H4 (cell line): ENCODE data around the gene LCK. TPM values are rescaled to one million over a fixed set of nuclear protein-coding genes. Genes with fewer than 3 reads are reported as not detected.

Experiments used
- DNase-seq: peaks from one replicate; pipeline ENCODE4 v3.0.0-alpha.2; 2015; ENCODE audit warnings: low spot score
- total RNA-seq: library from RNA; depleted of rRNA; stranded (reverse); fragments of >200 nt; shearing (Covaris generic); gene quantifications from 2 replicates; pipeline ENCODE4 v1.2.3, GENCODE V29; 2014; rRNA removed

Gene LCK
- not detected in 2 replicates for total RNA-seq

DNA sequence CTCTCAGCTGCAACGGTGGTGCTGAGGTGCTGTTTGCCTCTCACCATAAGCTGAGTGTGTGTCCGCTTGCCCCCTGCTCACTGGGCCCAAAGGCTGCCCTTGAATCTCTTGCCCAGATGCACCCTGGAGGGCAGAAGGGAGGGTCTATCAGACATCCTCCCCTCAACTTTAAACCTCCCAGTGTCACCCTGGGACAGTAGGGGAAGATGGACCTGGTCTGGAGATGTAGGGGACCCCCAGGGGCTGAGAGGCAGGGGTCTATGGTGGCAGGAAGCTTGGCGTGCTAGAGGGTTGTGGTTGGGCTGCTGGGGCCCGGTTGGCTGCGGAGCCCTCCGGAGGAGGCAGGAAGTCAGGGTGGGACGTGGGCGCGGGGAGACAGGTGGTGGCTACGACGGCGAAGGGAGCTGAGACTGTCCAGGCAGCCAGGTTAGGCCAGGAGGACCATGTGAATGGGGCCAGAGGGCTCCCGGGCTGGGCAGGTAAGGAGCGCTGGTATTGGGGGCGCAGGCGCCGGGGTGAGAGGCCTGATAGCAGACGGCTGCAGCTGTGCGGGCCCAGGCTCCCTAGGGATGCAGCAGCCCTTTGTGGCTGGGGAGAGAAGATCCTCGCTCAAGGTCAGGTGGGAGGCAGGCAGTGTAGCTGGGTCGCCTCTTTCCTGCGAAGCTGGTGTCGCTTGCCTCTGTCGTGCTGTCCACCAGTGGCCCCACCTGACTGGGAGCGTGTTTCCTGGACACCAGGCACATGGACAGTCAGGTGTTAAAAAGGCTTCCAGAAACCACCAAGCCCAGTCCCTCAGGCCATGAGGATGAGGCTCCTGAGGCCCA lies at the start of gene LCK:
Gene LCK, plus strand, starts transcription at position 373 of the 824 bp plus-strand sequence. CDS start 23,065 bp downstream, outside the sequence.
- DNase-seq, result no peak

DNA sequence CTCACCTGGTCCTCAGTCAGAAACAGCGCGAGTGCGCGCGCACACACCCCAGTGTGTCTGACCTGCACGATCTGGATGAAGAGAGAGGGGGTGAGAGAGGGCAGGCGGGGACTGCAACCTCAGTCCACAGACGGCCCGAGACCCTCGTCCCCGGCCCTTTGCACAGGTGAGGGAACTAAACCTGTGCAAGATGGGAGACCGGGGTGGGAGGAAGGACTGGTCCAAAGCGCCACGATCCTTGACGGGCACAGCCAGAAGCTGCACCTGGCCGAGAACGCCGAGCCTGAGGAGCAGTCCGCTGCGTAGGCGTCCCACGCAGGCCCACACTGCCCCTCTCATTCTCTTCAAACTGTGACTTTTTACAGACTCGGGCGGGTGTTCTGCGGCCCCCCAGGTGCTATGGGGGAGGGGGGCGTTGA lies 46.1 kb upstream of the LCK start:
- DNase-seq, result no peak

DNA sequence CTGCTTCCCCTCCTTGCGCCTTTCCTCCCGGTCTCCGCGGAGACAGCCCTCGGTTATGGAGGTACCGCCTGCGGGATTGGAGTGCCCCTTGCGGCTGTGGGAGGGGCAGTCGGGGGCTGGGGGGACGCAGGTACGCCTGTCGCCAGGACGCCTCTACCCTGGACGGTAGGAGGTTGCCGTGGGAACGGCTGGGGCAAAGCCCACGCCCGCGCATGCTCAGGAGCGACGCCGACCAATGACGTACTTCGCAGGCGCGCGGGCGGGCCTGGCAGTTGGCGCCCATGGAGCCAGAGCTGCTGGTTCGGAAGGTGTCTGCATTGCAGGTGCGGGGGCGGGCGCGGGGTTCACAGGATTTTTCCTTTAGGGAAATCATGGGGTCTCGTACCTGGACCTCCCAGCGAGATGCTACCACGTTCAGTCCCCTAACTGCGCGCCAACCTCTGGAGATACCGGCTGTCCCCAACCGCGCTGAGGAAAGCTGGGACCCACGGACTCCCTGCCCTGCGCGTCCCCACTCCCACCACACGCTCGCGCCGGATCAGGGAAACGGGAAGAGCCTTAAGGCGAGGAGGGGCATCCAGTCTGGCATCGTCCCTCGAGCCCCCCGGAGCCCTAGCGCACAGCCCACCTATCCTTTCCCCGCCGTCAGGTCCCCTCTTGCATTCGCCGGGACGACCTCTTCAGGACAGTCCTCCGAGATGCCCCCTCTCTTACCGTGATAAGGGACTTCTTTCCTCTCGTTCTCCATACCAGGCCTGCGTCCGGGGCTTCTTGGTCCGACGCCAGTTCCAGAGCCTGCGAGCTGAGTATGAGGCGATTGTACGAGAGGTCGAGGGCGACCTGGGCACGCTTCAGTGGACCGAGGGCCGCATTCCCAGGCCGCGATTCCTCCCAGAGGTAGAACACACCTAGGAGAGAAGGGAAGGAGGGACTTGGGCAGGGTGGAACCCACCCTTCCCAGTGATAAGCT lies 45.4 kb upstream of the LCK start, which contains the start of gene IQCC:
Gene IQCC, plus strand, starts transcription at position 271 of the 970 bp plus-strand sequence. Its CDS starts 11 bp downstream, at position 282.
- DNase-seq, result peak; percentile 77

DNA sequence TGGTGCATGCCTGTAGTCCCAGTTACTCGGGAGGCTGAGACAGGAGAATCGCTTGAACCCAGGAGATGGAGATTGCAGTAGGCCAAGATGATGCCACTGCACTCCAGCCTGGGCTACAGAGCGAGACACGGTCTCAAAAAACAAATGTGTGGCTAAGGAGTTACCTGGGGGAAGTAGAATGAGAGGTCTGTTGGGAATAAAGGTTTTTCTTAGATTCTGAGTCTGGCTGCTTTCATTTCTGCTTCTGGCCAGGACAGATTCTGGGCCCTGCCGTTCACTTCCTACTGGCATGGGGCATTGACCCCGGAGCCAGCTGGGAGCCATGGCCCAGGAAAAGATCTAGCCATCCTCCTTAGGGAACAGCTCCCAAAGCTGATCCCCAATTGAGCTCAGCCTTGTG lies 42.6 kb upstream of the LCK start:
- DNase-seq, result no peak

DNA sequence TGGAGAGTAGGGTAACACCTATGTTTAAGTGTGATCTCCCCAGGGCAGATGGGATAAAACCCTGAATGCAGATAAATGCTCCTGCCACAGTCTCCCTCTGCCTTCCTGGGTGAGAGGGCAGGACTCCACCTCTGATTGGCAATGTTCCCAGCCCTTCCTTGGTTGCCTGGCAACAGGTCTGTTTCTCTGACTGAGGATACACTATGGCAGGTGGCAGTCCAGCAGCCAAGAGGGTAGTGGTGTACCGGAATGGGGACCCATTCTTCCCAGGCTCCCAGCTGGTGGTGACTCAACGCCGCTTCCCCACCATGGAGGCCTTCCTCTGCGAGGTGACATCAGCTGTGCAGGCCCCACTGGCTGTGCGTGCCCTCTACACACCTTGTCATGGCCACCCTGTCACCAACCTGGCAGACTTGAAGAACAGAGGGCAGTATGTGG lies 42.2 kb upstream of the LCK start, which contains the start of gene DCDC2B:
Gene DCDC2B, plus strand, starts transcription at position 199 of the 438 bp plus-strand sequence. Its CDS starts 5 bp downstream, at position 204.
- peak; percentile 58 for DNase-seq

DNA sequence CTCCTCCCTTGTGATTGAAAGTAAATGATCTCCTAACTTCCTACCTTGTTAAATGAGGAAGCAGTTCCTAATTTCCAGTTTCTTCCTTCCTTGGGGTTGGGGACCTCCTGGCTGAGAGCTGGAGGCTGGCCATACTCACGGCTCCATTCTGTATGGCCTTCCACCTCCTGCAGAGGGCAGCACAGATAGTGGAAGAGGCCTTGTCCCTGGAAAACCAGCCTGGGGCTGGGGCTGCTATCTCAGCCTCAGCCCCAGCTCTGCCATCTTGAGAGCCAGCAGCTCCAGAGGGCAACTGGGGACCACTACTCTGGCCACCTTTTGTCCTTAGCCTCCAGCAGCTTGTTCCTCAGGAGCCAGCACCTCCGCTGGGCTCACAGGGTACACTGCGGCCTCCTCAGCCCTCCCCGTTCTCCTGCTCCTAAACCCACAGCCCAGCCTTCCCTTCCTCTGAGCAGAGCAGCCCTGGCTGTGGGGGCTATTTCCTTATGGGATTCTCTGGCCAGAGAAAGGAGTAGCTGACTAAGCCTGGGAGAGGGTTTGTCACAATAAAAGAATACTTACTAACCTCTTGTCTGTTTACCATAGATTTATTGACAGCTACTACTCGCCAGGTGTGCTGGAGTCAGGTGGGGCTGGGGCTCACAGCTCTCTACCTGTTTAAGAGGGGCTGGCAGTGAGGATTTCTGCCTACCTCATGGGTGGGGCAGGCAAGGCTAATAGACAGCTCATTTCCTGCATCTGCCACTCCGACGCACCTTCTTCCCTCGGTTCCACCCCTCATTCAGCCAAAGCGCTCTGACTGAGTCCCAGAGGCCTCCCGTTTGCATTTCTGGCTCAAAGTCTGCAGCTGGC lies 35.2 kb upstream of the LCK start:
- peak; percentile 63 for DNase-seq

DNA sequence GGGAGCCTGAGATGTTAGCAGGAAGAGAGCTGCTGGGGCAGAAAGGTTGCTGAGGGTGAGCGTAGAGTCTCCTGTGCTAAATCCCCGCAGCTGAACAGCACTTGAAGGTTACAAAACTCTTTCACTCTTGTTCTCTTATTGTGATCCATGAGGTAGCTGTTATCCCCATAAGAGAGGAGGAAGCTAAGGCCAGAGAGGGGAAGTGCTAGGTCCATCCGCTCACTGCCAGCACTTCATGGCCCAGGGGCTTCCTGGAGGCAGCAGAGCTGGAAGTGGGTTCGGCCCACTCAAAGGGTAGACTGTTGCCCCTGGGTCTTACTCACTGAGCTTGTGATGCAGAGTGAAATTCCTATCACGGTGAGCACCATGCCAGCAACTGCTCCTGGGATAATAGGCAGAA lies 34.5 kb upstream of the LCK start:
- no peak for DNase-seq

DNA sequence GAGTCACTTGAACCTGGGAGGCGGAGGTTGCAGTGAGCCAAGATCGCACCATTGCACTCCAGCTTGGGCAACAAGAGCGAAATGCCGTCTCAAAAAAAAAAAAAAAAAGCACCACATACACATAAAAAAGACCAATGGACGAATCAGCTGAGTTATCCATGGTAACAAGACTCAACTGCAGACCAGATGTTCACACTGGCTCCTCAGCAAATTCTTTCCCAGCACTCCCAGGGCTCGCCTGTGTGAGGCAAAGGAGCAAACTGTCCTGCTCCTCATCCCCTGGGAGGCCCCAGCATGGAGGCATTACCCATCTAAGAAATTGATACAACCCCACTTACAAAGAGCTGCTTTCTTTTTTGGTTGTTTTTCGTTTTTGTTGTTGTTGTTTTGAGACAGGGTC lies 32.0 kb upstream of the LCK start:
- DNase-seq, result no peak

DNA sequence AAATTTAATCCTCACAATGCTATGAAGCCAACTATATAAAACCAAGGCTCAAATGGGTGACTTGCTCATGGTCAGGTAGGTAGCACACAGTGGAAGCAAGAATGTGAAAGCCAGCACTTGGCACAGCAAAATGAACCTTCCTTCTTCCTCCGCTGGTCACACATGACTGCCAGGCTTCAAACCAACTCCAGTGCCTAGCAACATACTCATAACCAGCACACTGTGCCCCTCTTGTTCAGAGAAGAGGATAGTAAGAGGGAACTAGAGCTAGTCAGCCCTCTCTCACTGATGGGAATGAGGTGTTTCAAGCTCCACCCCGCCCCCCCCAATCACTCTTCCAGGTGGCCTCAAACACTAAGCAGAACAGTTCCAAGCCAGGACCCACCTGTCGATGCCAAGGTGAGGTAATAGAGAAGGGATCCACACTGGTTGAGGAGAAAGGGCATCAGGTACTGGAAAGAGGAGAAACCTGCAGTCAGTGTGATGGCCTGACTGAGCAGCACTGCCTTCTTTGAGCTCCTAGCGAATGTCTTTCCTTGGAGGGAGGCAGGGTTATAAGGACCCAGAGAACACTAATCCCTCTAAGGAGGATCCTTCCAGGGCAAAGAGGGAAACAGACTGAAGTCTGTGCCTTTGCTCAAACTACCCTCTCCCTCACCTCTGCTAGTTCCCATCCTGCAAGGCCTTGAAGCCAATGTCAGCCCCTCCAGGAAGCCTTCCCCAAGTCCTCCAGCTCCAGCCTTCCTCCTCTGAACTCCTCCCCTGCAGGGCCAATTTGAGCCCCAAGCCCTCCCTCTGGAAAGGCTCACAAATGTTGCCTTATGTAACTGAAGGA lies 30.1 kb upstream of the LCK start:
- DNase-seq, result no peak

DNA sequence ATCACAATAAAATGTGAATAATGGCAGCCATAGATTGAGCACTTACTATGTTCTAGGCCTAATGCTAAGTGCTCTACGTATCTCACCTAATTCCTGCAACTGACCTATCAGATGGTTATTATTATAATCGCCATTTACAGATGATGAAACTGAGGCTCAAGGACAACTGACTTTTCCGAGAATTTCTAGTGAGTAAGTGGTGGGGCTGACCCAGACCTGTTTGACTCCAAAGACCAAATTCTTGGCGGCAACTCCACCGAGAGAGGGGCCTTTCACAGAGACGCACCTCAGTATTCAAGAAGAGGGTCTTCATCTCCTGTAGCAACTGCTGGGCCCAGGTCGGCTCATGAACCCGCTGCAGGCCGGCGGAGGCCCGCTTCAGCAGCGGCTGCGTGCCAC lies 29.5 kb upstream of the LCK start:
- DNase-seq, result no peak

DNA sequence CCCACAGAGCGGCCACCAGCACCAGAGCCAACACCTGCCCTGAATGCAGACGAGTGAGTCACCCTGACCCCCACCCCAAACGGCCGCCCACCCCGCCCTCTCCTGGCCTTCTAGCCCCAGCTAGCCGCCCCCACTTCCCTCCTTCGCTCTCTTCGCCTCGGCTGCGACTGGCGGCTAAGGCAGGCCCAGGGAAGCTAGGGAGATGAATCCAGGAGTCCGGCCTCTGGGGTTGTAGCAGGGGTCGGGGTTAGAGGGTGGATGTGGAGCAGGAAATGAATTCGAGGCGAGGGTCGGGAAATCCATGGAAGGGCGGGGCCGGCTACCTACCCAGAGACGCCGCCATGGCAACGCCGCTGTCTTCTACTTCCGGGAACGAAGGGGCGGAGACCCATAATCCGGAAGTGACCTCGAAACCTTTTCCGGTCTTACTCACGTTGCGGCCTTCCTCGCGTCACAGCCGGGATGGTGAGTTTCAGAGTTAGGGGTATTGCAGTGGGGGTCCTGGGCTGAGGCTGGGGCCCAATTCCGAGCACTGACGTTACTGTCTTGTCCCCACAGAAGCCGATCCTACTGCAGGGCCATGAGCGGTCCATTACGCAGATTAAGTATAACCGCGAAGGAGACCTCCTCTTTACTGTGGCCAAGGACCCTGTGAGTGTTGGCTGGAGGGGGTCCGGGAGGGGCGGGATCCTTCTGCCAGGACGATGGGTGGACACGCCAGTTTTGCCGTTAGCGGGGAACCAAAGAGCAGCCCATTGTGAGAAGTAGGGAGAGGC lies 28.9 kb upstream of the LCK start, which contains the start of the genes EIF3I and TMEM234:
Gene EIF3I, plus strand, starts transcription at position 428 of the 776 bp plus-strand sequence. Its CDS starts 35 bp downstream, at position 463.
Gene TMEM234, minus strand, starts transcription at position 374 of the 776 bp plus-strand sequence. Its CDS starts 31 bp downstream, at position 343.
- peak; percentile 89 for DNase-seq

DNA sequence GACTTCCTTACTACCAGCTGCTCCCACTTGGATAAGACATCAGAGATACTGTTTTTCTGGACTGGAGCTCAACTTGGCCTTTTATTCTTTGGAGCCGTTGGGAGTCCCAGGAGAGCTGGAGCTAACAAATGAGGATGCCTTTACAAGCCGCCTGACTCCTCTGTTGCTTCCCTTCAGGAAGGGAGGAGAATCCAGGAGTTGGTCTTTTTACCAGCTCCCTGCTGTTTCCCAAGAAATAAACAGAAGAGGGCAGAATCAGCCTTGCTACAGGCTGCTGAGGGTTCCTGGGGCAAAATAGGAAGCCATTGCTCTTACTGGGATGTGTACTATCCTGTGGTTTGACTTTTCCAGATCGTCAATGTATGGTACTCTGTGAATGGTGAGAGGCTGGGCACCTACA lies 27.4 kb upstream of the LCK start:
- DNase-seq, result no peak

DNA sequence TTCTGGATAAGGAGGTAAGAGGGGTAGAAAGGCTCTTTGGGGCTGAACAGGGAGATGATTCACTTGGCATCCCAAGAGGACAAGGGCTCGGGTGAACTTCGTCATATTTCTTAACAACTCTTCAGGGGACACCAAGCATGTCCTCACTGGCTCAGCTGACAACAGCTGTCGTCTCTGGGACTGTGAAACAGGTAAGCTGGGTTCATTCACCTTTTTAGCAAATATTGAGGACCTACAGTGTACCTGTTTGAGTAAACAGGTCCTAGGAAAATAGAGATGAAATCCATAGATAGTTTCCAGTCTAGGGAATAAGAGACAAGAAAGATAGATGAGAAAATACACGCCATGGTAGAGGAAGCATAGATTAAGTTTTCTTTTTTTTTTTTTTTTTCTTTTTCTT lies 26.8 kb upstream of the LCK start:
- DNase-seq, result no peak

DNA sequence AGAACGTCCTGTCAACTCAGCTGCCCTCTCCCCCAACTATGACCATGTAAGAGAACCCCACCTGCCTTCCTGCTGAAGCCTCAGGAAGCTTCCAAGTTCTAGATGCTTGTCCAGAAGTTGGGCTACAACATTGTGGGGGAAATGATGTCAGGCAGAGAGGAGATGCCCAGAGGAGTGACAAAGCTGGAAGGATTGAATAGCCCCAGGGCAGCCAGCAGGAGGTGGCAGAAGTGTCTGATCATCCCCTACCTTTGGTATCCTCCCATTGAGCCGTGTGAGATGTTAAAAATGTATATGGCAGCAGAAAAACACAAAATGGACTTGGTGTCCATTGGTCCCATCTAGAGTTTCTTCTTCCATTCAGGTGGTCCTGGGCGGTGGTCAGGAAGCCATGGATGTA lies 22.3 kb upstream of the LCK start:
- no peak for DNase-seq

DNA sequence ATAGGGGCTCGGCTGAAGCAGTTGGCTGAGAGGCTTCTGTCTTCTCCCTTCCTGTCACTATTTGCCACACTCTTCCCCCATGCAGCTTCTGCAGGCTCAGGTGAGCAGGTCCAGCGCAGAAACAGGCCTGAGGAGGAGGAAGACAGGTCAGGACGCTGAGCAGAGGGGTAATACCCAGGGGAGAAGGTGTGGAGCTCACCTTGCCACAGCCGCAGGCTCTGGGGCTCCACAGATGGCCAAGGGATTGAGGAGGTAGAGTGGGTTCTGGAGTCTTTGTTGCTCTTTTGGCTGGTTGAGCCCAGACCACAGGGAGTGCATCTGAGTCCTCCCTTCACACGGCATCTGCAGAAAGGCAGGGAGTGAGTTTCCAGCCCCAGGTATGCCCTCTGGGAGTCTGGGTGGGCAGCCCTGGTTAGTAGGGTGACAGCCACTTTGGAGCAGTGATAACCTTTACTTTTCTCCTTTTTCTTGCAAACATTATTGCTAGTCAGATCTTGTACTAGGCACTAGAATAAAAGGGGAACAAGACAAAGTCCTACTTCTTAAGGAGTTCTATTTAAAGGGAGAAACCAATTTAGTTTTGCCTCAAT lies 19.1 kb upstream of the LCK start:
- DNase-seq, result no peak

DNA sequence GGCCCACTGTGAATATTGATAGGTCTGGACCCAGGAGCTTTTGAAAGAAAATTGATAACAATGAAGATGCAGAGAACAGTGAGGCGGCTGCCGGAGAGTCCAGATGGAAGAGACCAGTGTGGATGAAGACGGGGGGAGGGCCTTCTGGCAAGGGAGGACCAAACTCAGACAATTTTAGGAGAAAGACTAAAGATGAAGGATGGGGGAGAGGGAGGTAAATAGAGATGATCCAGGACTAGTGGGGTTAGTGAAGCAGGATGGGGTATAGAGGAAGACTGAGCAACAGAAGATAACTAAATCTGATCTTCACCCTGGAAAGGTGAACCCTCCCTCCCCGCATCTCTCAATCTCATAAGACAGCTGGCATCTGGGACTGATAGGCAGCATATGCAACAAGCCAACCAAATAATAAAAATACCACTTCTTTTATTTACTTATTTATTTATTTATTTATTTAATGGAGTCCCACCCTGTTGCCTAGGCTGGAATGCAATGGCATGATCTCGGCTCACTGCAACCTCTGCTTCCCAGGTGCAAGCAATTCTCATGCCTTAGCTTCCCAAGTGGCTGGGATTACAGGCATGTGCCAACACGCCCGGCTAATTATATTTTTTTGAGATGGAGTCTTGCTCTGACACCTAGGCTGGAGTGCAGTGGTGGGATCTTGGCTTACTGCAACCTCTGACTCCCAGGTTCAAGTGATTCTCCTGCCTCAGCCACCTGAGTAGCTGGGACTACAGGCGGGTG lies 18.3 kb upstream of the LCK start:
- no peak for DNase-seq

DNA sequence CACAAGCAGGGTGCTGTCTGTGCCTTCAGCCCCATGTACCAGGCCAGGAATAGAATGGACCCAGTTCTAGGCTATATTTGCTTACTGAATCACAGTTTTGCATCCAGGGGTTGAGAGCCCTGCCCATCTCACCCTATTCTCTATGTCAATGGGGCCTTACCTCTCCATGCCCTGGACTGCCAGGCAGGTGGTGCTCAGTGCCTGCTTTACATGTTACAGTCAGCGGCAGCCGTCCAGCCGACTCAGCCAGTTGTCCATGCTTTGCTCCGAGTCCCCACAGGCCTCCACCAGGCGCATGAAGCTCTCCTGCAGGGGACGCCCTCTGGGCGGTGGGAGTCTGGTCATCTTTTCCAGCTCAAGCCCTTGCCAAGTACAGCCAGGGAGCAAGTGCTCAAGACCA lies 16.3 kb upstream of the LCK start:
- DNase-seq, result no peak

DNA sequence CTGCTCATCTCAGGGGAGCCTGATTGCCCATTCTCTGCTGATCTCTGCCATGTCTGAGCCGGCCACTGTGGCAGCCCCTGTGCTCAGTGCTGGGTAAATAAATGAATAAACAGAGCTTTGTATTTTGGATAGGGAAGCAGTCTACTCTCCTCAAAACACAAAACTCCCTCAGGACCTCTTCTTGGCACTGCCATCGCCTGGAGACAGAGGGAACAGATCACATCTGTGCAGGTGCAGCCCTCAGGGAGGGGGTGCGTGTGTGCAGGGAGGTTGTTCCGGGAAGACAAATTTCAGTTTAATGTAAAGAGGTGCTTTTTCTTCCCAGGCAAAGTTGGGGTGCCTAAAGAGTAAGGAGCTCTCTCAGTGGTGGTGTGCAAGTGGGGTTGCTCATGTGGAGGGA lies 11.7 kb upstream of the LCK start:
- DNase-seq, result no peak
